ENCODE results near the gene EFL1. TPM values are rescaled to one million over a fixed set of nuclear protein-coding genes. Genes with fewer than 3 reads are reported as not detected.

The EFL1 gene
- total and polyA plus RNA-seq, 9 of the 15 experiments (the other 6 are each of a cell fraction or from before 2014, with no cell fraction given) = 4.8 to 32.5 (median 16.9) TPM

DNA sequence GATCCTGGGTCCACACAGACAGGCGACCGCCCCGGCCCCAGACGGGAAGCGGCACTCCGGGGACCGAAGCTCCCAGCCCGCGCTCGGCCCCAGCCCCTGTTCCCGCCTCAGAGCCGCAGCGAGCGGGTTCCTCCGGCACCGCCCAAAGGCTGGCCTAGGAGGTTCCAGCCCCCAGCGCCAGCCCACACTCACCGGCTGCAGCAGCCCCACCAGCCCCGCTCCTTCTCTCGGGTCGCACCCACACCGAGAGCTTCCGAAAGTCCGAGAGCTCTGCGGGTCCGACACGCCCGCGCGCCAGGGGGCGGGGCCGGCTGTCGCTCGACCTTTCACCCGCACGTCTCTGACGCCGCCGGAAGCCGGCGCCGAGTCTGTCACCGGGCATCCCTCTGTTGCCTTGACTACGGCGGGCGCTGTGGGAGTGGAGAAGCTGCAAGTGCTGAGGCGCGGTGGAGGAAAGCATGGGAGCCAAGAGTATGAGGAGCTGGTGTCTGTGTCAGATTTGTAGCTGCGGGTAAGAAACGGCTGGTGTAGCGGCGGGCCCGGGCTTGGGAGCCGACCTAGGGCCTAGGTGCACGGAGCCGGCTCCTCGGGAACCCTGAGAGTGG, at the start of gene EFL1, which contains the start of gene SAXO2 (continued):
- TF ChIP-seq, protein P1, sequence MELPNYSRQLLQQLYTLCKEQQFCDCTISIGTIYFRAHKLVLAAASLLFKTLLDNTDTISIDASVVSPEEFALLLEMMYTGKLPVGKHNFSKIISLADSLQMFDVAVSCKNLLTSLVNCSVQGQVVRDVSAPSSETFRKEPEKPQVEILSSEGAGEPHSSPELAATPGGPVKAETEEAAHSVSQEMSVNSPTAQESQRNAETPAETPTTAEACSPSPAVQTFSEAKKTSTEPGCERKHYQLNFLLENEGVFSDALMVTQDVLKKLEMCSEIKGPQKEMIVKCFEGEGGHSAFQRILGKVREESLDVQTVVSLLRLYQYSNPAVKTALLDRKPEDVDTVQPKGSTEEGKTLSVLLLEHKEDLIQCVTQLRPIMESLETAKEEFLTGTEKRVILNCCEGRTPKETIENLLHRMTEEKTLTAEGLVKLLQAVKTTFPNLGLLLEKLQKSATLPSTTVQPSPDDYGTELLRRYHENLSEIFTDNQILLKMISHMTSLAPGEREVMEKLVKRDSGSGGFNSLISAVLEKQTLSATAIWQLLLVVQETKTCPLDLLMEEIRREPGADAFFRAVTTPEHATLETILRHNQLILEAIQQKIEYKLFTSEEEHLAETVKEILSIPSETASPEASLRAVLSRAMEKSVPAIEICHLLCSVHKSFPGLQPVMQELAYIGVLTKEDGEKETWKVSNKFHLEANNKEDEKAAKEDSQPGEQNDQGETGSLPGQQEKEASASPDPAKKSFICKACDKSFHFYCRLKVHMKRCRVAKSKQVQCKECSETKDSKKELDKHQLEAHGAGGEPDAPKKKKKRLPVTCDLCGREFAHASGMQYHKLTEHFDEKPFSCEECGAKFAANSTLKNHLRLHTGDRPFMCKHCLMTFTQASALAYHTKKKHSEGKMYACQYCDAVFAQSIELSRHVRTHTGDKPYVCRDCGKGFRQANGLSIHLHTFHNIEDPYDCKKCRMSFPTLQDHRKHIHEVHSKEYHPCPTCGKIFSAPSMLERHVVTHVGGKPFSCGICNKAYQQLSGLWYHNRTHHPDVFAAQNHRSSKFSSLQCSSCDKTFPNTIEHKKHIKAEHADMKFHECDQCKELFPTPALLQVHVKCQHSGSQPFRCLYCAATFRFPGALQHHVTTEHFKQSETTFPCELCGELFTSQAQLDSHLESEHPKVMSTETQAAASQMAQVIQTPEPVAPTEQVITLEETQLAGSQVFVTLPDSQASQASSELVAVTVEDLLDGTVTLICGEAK (IDR thresholded peaks at IDR 0.05) = peak; percentile 74
- TF ChIP-seq, protein P1 (CRISPR knock-in tag; IDR thresholded peaks at IDR 0.05) = no peak
- no peak for TF ChIP-seq CEBPB (tag; IDR thresholded peaks at IDR 0.05)
- no peak for TF ChIP-seq PHF21A (IDR thresholded peaks at IDR 0.05; ENCODE audit: borderline replicate concordance, low read depth)
- TF ChIP-seq ZNF143 (CRISPR knock-in tag; IDR thresholded peaks at IDR 0.05) = no peak
- TF ChIP-seq, protein P2, sequence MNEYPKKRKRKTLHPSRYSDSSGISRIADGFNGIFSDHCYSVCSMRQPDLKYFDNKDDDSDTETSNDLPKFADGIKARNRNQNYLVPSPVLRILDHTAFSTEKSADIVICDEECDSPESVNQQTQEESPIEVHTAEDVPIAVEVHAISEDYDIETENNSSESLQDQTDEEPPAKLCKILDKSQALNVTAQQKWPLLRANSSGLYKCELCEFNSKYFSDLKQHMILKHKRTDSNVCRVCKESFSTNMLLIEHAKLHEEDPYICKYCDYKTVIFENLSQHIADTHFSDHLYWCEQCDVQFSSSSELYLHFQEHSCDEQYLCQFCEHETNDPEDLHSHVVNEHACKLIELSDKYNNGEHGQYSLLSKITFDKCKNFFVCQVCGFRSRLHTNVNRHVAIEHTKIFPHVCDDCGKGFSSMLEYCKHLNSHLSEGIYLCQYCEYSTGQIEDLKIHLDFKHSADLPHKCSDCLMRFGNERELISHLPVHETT (CRISPR knock-in tag; conservative IDR thresholded peaks at IDR 0.05 in 1 of 2, IDR thresholded peaks at IDR 0.05 in 1 of 2) = no peak
- TF ChIP-seq PRMT5 (CRISPR knock-in tag; IDR thresholded peaks at IDR 0.05) = no peak
- no peak for TF ChIP-seq TCFL5 (CRISPR knock-in tag; conservative IDR thresholded peaks at IDR 0.05)
- peak; percentile 73 for TF ChIP-seq MEIS2 (IDR thresholded peaks at IDR 0.05; ENCODE audit: partially characterized antibody)
- peak; percentile 93 for TF ChIP-seq RFX1 (IDR thresholded peaks at IDR 0.05)
- TF ChIP-seq, protein P3, sequence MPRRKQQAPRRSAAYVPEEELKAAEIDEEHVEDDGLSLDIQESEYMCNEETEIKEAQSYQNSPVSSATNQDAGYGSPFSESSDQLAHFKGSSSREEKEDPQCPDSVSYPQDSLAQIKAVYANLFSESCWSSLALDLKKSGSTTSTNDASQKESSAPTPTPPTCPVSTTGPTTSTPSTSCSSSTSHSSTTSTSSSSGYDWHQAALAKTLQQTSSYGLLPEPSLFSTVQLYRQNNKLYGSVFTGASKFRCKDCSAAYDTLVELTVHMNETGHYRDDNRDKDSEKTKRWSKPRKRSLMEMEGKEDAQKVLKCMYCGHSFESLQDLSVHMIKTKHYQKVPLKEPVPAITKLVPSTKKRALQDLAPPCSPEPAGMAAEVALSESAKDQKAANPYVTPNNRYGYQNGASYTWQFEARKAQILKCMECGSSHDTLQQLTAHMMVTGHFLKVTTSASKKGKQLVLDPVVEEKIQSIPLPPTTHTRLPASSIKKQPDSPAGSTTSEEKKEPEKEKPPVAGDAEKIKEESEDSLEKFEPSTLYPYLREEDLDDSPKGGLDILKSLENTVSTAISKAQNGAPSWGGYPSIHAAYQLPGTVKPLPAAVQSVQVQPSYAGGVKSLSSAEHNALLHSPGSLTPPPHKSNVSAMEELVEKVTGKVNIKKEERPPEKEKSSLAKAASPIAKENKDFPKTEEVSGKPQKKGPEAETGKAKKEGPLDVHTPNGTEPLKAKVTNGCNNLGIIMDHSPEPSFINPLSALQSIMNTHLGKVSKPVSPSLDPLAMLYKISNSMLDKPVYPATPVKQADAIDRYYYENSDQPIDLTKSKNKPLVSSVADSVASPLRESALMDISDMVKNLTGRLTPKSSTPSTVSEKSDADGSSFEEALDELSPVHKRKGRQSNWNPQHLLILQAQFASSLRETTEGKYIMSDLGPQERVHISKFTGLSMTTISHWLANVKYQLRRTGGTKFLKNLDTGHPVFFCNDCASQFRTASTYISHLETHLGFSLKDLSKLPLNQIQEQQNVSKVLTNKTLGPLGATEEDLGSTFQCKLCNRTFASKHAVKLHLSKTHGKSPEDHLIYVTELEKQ (CRISPR knock-in tag; IDR thresholded peaks at IDR 0.05) = no peak
- no peak for TF ChIP-seq EHMT2 (IDR thresholded peaks at IDR 0.05)
- peak; percentile 17; the same call in 1 of the 2 replicates for TF ChIP-seq KLF1 (tag; IDR thresholded peaks at IDR 0.05)

Measured in K562 (cell line).